ENCODE measurements around the gene MPP3.
"Not testable (repeated sequence)": the region's sequence is repeated elsewhere in the genome, so short reads cannot be mapped to it uniquely, and the experiment has no call there.

MPP3 gene

DNA sequence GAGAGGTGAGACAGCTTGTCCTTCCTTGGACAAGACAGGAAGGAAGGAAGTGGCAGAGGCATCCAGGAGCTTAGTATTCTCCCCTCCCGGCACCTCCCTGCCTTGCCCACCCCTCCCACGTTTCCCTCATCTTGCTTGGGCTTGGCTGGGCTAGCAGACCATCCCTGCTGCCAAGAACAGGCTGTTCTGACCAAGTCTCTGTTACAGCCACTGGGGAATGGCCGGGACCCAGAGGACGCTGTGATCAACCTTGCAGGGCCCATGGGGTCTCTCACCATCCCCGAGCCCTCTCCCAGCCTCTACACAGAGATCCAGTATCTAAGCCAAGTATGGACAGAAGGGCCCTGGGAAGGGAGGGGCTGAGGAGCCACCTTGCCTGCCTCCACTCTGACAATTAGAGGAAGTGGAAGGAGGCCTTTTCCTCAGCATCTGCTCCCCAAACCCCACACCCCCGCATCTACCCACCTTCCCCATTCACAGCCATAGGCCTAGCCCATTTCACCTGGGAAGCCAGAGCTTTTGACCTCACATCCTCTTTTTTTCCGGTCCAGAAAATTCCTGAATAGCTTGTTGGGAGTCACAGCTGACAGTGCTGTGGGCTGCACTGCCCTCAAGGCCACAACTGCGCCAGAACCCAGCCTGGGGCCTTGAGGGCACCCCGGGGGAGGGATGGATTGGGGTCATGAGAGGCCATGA, 28.1 kb upstream of the MPP3 start:
- DNase-seq (ENCODE audit: low read depth), result no peak

DNA sequence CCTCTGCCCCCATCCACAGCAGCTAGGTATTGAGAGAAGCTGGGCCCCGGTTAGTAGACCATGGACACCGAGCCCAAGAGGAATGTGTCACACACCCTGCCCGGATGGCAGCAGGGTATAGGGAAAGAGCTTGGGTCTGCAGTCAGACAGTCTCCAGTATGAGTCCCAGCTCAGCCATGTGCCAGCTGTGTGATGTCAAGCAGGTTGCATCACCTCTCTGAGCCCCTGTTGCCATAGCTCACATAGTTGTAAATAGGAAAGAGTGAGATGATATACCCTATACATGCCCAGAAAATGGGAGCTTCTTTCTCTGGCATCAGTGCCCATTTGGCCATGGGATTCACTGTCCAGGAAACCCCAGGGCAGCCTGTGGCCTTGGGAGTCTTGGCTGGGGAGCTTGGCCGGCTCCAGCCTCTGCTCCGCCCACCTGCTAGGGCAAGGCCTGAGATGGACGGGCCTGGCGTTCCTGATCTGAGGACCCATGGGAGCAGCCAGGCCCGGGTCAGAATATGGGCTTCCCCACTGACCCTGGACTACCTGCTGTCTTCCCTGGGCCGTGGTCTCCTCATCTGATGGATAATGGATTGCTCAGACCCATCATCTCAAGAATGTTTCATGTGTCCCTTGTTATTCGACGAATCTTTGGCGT, 27.3 kb upstream of the MPP3 start:
- DNase-seq (ENCODE audit: low read depth), result peak; percentile 20

- no peak for DNase-seq (ENCODE audit: low read depth)
These were observed 25.1 kb upstream of the MPP3 start for GRCh38 chr17:43857957-43858600.

DNA sequence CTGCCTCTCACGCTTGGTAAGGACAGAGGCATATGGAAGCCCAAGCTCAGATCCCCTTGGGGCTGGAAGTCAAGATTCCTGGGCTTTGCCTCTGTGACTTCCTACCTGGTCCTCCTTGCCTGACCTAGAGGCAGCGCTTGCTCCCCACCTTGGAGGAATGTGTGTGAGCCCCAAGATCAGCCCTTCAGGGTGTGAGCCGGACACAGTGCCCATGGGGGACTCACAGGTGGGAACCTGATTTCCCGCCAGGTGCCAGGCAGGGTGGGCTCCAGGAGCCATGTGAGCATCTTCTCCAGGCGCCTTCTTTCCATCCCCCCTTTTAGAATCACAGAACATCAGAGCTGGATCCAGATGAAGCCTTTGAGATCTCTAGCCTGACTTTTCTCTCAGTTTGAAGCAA, 24.2 kb upstream of the MPP3 start:
- DNase-seq (ENCODE audit: low read depth), result no peak

- no peak for DNase-seq (ENCODE audit: low read depth)
These were observed 23.2 kb upstream of the MPP3 start for GRCh38 chr17:43856141-43856540.

GRCh38 chr17:43855061-43855460, 22.1 kb upstream of the MPP3 start:
- DNase-seq (ENCODE audit: low read depth), result no peak

- no peak for DNase-seq (ENCODE audit: low read depth)
These were observed 21.6 kb upstream of the MPP3 start for GRCh38 chr17:43854498-43854897.

GRCh38 chr17:43853546-43853945, 20.6 kb upstream of the MPP3 start:
- no peak for DNase-seq (ENCODE audit: low read depth)

DNA sequence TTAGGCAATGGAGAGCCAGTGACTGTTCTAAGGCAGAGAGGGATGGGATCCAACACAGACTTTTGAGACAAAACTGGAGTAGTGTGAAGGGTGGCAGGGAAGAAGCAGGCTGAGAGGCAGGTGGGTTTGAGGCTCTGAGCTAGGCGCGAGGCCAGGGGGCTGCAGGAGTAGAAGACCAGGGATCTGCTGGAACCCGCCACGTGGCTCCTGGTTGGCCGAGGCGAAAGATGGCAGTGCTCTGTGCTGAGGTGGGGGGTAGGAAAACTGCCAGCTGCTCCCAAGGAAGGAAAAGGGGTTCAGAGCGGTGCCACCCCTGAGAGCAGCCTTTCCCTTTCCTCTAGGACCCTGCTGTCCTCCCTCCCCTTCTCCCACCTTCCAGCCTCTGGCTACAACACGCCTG, 19.6 kb upstream of the MPP3 start:
- DNase-seq (ENCODE audit: low read depth), result no peak

DNA sequence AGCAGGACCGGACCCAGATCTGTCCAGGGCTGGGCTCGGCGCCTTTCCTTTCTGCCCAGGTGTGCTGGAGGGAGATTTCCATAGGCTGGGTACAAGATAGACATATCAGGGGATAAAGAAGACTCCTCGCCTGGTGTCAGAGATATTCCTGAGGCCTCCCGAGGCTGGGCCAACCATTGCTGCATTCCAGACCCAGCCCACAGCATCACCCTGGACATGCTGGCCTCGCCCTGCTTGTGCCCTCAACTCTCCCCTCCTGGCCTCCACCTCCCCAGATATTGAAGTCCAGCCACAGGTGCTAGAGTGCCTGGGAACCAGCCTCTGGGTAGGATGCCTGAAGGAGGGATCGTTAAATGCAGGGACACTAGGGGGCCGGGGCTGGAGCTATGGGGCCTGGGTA, 16.2 kb upstream of the MPP3 start:
- no peak for DNase-seq (ENCODE audit: low read depth)

DNA sequence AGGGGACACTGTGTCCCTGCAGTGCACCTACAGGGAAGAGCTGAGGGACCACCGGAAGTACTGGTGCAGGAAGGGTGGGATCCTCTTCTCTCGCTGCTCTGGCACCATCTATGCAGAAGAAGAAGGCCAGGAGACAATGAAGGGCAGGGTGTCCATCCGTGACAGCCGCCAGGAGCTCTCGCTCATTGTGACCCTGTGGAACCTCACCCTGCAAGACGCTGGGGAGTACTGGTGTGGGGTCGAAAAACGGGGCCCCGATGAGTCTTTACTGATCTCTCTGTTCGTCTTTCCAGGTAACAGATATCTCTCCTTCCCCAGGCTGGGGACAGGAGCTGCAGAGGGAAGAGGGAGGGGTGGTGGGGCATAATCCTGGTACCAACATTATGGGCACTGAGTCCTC, 15.7 kb upstream of the MPP3 start:
- no peak for DNase-seq (ENCODE audit: low read depth)

- DNase-seq (ENCODE audit: low read depth), result no peak
These were observed 14.0 kb upstream of the MPP3 start, which contains the start of gene CD300LG for GRCh38 chr17:43846963-43847371. Gene CD300LG (plus strand): TSS chr17:43847176. CDS start chr17:43847217, 41 bp downstream.

DNA sequence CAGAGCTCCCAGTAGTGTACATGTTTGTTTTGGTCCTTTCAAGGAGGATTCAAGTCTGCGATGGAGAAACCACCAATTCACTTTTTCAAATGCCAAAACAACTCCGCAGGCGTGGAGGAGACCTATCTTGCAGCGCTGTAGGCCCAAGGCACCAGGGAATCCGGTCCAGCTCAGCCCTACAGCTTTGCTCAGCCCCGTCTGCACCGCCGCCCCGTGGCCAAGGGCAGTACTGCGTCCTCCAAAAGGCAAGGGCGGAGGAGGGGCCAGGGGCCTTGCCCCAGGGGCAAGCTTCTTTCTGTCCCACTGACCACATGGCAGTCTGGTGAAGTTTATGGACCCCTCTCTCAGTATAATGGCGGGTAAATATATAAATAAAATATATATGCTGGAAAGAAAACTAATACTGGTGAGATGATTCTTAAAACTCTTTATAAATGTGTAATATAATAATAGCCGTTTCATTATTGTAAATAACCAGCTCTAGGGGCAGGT, 13.3 kb upstream of the MPP3 start:
- DNase-seq (ENCODE audit: low read depth), result peak; percentile 38

- DNase-seq (ENCODE audit: low read depth), result no peak
These were observed 12.8 kb upstream of the MPP3 start for GRCh38 chr17:43845766-43846165.

DNA sequence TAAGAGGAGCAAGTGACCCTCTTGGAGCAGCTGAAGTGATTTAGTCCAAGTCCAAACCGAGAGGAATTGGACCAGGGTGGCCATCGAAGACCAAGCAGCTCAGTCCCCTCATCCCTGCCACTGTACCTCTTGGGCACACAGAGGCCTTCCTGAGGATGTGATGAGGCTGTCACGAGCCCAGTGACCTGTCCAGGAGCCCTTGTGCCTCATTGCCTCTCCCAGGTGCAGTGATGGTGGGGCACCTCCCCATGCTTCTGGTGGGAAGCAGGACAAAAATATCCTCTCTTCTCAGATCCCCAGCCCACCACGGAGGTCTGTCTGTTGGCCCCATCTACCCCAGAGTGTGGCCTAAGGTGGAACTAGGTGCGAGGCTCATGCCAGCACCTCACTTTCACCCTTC, 11.3 kb upstream of the MPP3 start:
- no peak for DNase-seq (ENCODE audit: low read depth)

GRCh38 chr17:43842975-43843325, 10.0 kb upstream of the MPP3 start:
- no peak for DNase-seq (ENCODE audit: low read depth)

GRCh38 chr17:43842091-43842974, 9.4 kb upstream of the MPP3 start:
- DNase-seq (ENCODE audit: low read depth), result not testable (repeated sequence)

DNA sequence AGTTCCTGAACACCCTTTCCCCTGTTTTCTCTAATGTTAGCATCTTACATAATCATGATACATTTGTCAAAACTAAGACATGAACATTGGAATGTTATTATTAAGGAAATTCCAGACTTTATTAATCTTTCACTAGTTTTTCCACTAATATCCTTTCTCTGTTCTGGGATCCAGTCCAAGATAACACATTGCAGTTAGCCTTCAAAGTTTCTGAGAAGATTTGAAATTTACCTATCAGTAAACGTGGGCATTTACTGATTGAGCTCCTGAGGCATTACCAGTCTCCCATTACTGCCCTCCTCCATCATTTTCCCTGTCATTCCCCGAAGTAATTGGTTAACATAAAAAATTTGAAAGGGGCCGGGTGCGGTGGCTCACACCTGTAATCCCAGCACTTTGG, 8.3 kb upstream of the MPP3 start:
- no peak for DNase-seq (ENCODE audit: low read depth)

GRCh38 chr17:43840814-43841213, 7.9 kb upstream of the MPP3 start:
- no peak for DNase-seq (ENCODE audit: low read depth)

DNA sequence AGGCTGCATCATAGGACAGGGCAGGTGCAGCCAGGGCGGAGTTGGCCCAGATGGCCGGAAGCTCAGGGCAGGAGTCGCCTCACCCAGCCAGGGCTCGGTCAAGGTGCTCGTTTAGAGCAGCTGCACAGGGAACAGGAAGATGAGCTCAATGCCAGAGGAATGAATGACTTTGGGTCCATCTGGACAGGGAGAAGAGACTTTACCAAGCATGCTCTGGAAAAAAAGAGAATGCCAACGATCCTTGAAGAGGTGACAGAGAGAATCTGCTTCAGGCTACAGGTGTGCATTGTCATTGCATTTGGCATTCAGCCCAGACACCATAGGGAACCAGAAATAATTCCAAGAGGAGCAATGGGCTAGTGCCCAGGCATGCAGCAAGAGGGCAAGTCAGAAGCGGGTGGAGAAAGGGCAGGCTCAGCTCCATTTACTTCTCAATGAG, 6.7 kb upstream of the MPP3 start:
- no peak for DNase-seq (ENCODE audit: low read depth)

GRCh38 chr17:43834106-43834505, 1.2 kb upstream of the MPP3 start:
- DNase-seq (ENCODE audit: low read depth), result peak; percentile 41

Data from fibroblast of the conjunctiva (primary cell).